Upper lobe of left lung (tissue), 4 donors: ENCODE results near the gene NADK2.

Experiments used
- CTCF ChIP-seq, 6 experiments: fragments of 450-650 bp in 4 of 6; fragments of 200-600 bp in 2 of 6; sonication (generic) in 2 of 6; IDR thresholded peaks; one replicate each; pipeline ENCODE4 v1.5.1; 2016 to 2019; ENCODE audit warnings: antibody characterized with exemption in 6 of 6
- EP300 ChIP-seq, 4 donors: sonication (generic); formaldehyde crosslinking; IDR thresholded peaks; one replicate each; pipeline ENCODE4 v1.5.1; 2017; ENCODE audit warnings: antibody characterized with exemption in 4 of 4, control low read depth in 2 of 4

DNA sequence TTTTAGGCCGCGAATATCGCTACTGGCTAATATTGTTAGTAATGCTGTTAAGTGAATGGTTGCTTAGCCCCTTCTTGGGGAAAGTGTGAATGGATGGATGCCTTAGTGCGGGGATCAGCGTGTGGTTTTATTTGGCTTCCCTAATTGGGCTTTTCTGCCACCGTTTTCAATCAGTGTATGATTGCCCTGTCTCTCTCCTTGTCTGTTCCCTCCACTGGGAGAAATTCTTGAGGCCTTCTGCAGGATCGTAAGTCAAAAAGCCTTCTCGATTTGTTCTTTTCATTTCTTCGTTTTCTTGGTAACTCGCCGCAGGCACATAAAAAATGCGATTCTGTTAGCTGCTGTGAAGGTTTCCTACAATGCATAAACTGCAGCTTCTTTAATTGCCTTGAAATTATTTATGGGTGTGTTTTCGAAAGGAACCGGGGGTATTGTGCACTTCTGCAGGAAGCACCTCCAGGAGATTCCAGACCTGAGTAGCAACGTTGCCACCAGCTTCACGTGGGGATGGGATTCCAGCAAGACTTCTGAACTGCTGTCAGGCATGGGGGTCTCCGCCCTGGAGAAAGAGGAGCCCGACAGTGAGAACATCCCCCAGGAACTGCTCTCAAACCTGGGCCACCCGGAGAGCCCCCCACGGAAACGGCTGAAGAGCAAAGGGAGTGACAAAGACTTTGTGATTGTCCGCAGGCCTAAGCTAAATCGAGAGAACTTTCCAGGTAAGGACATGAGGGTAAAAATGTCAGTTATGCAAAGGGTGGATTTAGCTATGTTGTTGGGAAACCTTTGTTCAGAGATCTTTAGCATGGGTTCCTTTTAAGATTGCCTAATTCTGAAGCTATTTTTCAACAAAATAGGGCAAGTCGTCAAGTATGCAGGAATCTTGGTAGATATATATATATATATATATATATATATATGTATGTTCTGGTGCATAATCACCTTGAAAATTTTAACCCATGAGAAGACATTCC, 89.1 kb downstream of the NADK2 start:
- TF ChIP-seq CTCF (IDR thresholded peaks at IDR 0.05) (no peak), EP300 (IDR thresholded peaks at IDR 0.05) (no peak)
